Measurements from ENCODE around the gene DNAAF2. TPM values are rescaled to one million over a fixed set of nuclear protein-coding genes. Genes with fewer than 3 reads are reported as not detected.
"Not testable (repeated sequence)": the region's sequence is repeated elsewhere in the genome, so short reads cannot be mapped to it uniquely, and the experiment has no call there.

Gene DNAAF2
- total RNA-seq, 1 donor from 2014 or later = 6.7 TPM

DNA sequence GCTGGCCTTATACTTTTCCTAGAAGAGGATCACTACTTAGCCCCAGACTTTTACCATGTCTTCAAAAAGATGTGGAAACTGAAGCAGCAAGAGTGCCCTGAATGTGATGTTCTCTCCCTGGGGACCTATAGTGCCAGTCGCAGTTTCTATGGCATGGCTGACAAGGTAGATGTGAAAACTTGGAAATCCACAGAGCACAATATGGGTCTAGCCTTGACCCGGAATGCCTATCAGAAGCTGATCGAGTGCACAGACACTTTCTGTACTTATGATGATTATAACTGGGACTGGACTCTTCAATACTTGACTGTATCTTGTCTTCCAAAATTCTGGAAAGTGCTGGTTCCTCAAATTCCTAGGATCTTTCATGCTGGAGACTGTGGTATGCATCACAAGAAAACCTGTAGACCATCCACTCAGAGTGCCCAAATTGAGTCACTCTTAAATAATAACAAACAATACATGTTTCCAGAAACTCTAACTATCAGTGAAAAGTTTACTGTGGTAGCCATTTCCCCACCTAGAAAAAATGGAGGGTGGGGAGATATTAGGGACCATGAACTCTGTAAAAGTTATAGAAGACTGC lies 12.9 kb downstream of the DNAAF2 start:
- no peak for DNase-seq (ENCODE audit: low spot score)
- no peak for ATAC-seq

DNA sequence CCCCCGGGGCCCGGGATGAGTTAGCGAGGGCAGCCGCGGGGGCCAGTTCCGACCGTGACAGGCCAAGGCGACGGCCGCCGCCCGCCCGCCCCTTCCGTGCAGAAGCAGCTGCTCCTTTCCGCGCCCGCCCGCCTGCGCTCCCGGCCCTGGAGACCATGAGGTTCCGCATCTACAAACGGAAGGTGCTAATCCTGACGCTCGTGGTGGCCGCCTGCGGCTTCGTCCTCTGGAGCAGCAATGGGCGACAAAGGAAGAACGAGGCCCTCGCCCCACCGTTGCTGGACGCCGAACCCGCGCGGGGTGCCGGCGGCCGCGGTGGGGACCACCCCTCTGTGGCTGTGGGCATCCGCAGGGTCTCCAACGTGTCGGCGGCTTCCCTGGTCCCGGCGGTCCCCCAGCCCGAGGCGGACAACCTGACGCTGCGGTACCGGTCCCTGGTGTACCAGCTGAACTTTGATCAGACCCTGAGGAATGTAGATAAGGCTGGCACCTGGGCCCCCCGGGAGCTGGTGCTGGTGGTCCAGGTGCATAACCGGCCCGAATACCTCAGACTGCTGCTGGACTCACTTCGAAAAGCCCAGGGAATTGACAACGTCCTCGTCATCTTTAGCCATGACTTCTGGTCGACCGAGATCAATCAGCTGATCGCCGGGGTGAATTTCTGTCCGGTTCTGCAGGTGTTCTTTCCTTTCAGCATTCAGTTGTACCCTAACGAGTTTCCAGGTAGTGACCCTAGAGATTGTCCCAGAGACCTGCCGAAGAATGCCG lies 13.7 kb downstream of the DNAAF2 start:
- ATAC-seq = peak; percentile 42
- DNase-seq (ENCODE audit: low spot score) = peak; percentile 66

DNA sequence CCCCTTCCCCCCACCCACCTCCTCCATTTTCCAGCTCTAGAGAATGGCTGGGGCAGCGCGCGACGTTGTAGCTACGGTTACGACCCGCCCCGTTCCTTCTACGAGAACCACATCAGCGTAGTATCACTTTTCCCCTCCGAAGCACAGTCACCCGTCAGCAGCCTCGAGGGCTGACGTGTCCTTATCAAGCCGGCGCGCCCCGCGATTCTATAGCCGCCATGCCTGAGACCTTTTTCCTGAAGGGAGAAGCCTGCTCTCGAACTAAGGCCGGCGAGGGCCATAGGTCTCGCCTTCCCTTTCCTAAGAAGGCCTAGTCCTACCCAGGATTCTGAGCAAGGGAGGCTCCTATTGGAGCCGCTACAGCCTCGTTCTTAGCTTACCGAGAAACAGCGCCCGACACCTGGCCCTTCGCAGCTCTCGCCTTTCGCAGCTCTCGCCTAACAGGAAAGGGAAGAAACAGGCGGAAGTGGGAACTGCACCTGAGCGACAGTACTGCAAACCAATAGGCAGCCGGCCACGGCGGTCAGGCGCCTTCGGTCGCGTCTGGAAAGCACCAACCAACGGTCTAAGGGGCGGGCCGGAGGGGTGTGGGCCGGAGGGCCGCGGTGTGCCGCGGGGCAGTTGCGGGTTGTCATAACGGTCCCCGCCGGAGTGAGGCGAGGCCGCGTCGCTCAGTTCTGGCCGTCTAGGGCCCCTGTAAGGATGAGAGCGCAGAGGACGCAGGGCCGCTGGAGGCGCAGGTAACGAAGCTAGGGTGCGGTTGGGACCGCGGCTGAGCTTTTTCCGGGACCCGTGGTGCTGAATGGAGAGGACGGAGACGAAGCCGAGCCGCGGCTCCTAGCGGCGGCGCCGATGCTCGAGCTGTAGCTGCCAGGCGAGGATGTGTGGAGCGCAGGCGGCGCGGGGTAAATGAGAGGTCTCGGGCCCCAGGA lies 14.6 kb downstream of the DNAAF2 start, which contains the start of the genes MGAT2 and RPL36AL:
MGAT2 (plus strand) TSS at position 618 of the 932 bp plus-strand sequence. CDS start 470 bp downstream, outside the sequence.
RPL36AL (minus strand) TSS at position 445 of the 932 bp plus-strand sequence. CDS start 1,522 bp downstream, outside the sequence.
- ATAC-seq (peak; percentile 94), DNase-seq (ENCODE audit: low spot score) (peak; percentile 100)

DNA sequence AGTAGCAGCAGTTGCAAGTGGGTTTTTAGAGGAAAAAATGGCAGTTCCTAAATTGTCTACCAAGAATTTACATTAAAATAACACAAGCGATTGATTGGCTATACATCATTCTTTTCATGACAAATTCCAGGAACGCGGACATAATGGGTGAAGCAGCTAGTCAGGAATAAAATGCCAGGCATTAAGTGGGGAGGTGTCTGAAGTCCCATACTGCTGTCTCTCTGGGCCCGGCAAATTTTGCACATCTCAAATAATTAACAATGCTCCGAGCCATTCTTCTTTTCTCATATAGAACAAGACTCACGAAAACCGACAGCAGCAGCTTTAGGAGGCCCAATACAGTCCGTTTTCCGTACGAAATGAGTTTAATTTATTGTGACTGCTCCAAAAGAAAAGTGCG lies 15.3 kb downstream of the DNAAF2 start:
- ATAC-seq (no peak), DNase-seq (ENCODE audit: low spot score) (no peak)

DNA sequence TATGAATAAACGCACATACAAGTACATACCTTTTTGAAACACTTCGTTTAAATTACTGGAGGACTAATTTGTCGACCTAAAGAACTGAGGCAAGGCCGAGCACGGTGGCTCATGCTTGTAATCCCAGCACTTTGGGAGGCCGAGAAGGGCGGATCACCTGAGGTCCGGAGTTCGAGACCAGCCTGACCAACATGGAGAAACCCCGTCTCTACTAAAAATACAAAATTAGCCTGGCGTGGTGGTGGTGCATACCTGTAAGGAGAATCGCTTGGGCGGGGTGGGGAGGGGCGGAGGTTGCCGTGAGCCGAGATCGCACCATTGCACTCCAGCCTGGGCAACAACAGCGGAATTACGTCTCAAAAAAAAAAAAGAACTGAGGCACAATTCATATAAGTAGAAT lies 15.8 kb downstream of the DNAAF2 start:
- not testable (repeated sequence) for DNase-seq (ENCODE audit: low spot score); ATAC-seq

DNA sequence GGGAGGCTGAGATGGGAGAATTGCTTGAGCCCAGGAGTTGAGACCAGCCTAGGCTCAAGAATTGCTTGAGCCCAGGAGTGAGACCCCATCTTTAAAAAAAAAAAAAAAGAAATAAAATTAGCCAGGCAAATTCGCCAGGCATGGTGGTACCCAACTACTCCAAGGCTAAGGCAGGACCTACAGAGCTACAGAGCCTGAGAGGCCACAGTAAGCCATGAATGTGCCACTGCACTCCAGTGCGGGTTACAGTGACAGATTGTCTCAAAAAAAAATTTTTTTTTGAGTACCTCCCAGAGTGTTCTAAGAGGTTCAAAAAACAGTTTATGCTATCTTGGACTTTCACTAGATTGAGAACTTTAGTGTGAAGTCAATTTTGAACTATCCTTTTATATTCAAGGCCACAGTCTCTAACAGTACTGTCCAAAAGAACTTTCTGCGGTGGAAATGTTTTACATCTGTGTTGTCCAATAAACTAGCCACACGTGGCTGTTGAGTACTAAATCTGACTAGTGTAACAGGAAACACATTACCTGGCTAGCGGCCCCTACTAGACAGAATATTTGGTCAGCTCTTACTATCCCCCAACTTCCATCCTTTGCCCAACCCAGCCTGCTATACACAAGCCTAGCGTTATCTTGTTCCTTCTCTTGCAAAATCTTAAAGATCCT lies 17.1 kb downstream of the DNAAF2 start:
- ATAC-seq (no peak), DNase-seq (ENCODE audit: low spot score) (no peak)

DNA sequence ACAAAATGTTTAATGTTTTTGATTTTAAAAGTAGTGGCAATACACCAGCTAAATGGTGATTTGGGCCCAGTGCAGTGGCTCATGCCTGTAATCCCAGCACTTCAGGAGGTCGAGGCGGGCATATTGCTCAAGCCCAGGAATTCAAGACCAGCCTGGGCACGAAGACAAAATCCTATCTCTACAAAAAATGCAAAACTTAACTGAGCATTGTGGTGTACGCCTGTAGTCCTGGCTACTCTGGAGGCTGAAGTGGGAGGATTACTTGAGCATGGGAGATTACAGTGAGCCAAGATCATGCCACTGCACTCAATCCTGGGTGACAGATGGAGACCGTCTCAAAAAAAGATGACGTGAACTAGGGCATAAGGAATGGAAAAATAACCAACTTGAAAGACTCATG lies 19.3 kb downstream of the DNAAF2 start:
- ATAC-seq = no peak

DNA sequence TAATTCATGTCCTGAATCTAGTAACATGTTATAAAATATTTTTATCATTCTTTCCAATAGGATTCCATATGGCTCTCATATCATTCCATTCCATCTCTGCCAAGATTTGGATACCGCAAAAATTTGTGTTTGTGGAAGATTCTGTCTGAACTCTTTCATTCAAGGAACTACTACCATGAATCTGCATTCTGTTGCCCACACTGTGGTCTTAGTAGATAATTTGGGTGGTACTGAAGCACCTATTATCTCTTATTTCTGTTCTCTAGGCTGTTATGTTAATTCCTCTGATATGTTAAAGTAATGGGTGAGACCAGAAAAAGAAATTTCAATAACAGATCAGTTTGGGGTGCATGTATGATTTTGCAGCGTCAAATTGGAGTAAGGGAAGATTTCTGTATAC lies 20.8 kb downstream of the DNAAF2 start:
- ATAC-seq (no peak), DNase-seq (ENCODE audit: low spot score) (no peak)

More for the DNA sequence above, 19.3 kb downstream of the DNAAF2 start:
- no peak for DNase-seq (ENCODE audit: low spot score)

DNA sequence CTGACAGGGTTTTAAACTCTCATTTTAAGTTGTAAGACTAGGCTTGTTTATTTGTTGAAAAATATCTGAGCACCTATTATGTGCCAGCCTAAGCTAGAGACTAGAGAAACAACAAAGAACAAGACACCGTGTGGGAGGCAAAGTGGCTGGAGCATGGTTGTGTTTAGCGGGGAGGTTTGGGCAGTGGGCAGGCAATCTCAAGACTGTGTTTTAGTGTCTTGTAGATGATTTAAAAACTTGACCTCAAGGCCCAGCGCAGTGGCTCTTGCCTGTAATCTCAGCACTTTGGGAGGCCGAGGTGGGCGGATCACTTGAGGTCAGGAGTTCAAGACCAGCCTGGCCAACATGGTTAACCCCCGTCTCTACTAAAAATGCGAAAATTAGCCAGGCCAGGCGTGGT lies 22.4 kb downstream of the DNAAF2 start:
- DNase-seq (ENCODE audit: low spot score) = no peak
- ATAC-seq = no peak

DNA sequence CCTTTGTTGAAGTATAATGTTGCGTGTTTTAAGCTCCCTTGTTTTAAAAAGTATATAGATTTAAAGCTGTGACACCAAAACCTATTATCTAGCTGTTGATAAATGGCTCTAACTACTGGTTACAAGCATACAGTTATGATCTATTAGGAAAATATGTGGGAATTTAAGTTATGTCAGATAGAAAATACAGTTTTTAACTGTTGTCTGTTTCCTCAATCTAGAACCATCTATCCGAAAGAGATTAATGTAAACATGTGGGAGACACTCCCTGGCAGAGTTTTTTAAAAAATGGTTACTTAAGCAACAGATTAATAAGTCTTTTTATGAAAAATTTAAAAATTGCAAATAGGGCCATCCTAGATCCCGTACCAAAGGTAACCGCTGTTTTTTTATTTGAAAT lies 22.8 kb downstream of the DNAAF2 start:
- no peak for DNase-seq (ENCODE audit: low spot score)
- no peak for ATAC-seq

DNA sequence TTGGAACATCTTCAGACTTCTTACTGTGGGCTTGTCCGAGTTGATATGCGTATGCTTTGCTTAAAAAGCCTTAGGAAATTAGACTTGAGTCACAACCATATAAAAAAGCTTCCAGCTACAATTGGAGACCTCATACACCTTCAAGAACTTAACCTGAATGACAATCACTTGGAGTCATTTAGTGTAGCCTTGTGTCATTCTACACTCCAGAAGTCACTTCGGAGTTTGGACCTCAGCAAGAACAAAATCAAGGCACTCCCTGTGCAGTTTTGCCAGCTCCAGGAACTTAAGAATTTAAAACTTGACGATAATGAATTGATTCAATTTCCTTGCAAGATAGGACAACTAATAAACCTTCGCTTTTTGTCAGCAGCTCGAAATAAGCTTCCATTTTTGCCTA lies 27.5 kb downstream of the DNAAF2 start:
- DNase-seq (ENCODE audit: low spot score) (no peak), ATAC-seq (no peak)

DNA sequence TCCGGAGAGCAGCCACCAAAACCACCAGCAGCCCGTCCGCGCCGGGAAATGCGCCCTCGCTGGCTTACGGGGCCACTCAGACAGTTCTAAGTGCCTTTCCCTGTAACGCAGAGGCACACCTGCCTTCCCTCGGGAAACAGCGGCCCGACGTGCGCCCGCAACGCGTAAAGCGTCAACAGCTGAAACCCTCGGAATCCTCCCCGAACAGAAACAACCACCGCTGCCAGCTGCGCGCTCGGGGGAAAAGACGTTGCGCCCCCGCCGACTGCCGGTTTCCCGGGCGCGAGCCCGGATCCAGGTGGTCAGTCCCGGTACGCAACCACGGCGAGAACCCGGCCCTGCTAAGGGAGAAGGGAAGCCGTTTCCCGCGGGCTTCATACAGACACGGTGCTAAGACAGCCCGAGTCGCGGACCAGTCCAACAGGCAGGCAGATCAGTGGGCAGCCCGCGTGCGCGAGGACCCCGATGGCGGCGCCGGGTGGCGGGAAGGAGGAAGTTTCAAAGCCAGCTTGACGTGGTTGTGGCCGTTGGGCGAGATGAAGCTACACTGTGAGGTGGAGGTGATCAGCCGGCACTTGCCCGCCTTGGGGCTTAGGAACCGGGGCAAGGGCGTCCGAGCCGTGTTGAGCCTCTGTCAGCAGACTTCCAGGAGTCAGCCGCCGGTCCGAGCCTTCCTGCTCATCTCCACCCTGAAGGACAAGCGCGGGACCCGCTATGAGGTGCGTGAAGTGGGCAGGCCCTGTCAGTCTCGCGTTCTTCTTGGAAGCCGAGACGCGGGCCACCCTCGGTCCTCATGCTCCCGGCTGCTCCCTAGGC lies 36.4 kb downstream of the DNAAF2 start, which contains the start of gene LRR1:
LRR1 (plus strand) TSS at position 456 of the 816 bp plus-strand sequence; CDS start at position 537, 81 bp downstream.
- ATAC-seq (peak; percentile 75), DNase-seq (ENCODE audit: low spot score) (peak; percentile 91)

DNA sequence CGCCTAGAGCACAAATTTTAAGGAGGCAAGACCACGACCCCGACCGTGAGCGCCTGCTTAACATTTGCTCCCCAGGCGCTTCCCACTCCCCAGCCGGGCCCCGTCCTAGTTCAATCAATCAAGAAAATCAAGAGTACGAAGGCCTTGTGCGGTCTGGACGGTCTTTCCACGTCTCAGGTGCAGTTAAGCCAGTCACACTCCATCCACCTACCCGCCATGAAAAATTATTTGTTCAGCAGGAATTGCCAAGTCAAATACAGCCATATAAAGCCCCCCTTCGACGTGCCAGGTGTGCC lies 36.9 kb downstream of the DNAAF2 start:
- no peak for DNase-seq (ENCODE audit: low spot score)
- peak; percentile 16 for ATAC-seq

DNA sequence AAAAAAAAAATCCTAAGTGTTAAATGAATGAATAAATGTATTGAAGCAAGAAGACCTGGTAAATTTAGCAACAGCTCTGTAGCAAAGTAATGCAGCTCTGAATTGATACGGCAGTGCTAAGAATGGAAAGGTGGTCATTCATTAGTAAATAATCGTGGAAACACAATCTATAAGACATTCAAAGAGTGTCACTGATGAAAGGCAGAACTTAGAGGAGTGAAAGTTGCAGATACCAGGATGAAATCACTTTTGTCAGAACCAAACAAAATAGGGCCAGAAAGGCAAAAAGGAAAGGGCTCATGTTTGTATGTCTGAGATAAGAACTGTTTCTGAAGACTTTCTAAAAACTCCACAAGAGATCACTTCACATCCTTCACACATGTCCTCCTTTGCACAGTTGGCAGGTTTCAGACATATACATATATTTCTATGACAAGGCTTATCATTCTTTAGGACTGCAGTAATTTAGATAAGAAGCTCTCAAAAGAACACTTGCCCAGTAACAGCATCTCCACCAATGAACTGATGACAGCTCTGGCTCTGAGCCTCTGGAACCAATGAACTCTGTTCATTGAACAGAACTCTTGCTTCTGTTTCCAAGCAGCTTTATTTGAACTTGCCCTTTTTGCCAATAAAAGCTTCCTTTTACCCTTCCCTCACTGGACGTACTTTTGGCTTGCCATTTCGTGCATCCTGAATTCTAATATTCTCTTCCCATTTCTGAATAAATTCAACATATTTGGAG lies 40.5 kb downstream of the DNAAF2 start:
- DNase-seq (ENCODE audit: low spot score) = peak; percentile 67
- ATAC-seq = peak; percentile 44

DNA sequence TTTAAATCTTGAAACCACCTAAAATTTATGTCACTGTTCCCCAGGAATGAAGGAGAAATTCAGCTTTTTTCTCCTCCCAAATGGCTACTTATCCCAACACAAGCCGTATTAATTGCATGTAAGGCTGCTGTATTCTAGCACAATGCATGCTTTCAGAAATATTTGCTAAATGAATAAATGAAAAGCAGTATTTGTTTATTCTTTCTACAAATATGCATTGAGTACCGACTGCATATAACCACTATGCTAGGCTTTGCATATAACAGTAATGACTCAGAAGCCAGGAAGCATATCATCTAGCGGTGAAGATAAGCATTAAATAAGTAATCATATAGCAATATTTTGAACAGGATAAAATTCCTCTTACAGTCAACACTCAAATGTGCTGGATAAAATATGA lies 42.0 kb downstream of the DNAAF2 start:
- ATAC-seq = no peak
- DNase-seq (ENCODE audit: low spot score) = no peak

DNA sequence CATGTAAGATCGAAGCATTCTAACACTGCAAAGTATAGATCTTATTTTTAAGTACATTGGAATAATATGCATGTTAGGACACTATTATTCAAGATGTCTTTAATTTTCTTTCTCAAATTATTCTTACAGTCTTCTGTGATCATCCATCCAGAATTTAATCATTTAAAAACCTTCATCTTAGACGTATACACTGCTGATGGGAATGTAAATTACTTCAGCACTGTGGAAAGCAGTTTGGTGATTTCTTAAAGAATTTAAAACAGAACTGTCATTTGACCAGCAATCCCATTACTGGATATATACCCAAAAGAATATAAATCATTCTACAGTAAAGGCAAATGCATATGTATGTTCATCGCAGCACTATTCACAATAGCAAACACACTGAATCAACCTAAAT lies 45.7 kb downstream of the DNAAF2 start:
- no peak for DNase-seq (ENCODE audit: low spot score)

DNA sequence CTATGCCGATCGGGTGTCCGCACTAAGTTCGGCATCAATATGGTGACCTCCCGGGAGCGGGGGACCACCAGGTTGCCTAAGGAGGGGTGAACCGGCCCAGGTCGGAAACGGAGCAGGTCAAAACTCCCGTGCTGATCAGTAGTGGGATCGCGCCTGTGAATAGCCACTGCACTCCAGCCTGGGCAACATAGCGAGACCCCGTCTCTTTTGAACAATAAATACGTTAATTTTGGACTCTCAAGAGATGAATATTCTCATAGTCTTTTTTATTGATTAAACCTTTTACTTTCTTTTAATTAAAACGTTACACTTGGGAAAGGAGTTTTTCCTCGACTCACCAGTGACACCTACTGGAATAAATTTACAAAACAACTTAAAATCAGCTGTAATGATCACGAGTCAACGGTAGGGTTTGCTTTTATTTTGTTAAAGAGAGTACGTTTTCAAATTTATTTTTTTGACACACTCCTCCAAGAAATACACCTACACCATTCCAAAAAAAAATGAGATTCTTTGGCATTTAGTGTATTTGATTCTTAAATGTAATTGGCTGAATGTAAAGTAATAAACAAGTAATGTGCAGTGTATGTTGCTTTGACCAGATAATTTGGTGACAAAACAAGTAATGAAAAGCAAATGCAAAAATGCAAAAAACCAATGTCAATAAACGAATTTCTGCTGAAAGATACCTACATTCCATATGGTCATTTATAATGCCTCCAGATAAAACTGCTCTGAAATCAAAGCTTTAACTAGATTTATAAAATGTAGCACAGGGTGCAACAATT lies 48.2 kb downstream of the DNAAF2 start:
- DNase-seq (ENCODE audit: low spot score) (peak; percentile 52), ATAC-seq (peak; percentile 70)

More for the DNA sequence above, 45.7 kb downstream of the DNAAF2 start:
- ATAC-seq = no peak

Measured in left lobe of liver (tissue), 2 donors.